ENCODE results near the gene SEC14L5.

DNA sequence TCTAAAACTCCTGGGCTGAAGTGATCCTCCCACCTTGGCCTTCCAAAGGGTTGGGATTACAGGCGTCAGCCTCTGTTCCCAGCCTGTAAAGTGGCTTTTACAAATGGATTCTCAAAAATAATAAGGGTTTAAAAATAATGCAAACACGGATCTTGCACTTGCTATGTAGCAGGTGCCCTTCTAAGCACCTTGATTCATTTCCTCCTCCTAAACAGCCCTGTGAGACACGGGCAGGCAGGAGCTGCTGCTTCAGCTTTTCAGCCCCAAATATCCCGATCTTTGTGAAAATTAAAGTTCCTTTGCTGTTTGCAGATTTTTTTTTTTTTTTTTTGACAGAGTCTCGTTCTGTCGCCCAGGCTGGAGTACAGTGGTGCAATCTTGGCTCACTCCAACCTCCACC lies 43.9 kb downstream of the SEC14L5 start:
- TF ChIP-seq, protein P1, sequence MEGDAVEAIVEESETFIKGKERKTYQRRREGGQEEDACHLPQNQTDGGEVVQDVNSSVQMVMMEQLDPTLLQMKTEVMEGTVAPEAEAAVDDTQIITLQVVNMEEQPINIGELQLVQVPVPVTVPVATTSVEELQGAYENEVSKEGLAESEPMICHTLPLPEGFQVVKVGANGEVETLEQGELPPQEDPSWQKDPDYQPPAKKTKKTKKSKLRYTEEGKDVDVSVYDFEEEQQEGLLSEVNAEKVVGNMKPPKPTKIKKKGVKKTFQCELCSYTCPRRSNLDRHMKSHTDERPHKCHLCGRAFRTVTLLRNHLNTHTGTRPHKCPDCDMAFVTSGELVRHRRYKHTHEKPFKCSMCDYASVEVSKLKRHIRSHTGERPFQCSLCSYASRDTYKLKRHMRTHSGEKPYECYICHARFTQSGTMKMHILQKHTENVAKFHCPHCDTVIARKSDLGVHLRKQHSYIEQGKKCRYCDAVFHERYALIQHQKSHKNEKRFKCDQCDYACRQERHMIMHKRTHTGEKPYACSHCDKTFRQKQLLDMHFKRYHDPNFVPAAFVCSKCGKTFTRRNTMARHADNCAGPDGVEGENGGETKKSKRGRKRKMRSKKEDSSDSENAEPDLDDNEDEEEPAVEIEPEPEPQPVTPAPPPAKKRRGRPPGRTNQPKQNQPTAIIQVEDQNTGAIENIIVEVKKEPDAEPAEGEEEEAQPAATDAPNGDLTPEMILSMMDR (IDR thresholded peaks at IDR 0.05), result no peak
- no peak for TF ChIP-seq POLR2A (IDR thresholded peaks at IDR 0.05)
- no peak for TF ChIP-seq POLR2AphosphoS5 (IDR thresholded peaks at IDR 0.05)
